Transverse colon (tissue), 4 donors: ENCODE results near the gene LMF1. TPM values are rescaled to one million over a fixed set of nuclear protein-coding genes. Genes with fewer than 3 reads are reported as not detected.
"Not testable (repeated sequence)": the region's sequence is repeated elsewhere in the genome, so short reads cannot be mapped to it uniquely, and the experiment has no call there.

ENCODE experiments used
- DNase-seq: peaks from one replicate; pipeline ENCODE4 v3.0.0-alpha.2; 2019
- H3K27ac ChIP-seq, 4 donors: fragments of 200-600 bp; sonication (generic); 2 replicates each; pipeline ENCODE4 v1.5.1; 2016 to 2018; ENCODE audit warnings: inconsistent platforms in 4 of 4
- H3K27me3 ChIP-seq: fragments of 200-600 bp; sonication (generic); 2 replicates; pipeline ENCODE4 v1.5.1; 2017; ENCODE audit warnings: inconsistent platforms
- H3K36me3 ChIP-seq, 4 donors: fragments of 200-600 bp; sonication (generic); 2 replicates each; pipeline ENCODE4 v1.5.1; 2017 to 2019; ENCODE audit warnings: inconsistent platforms in 4 of 4
- H3K4me1 ChIP-seq, 4 donors: fragments of 200-600 bp; sonication (generic); 2 replicates each; pipeline ENCODE4 v1.5.1; 2017 to 2020; ENCODE audit warnings: inconsistent platforms in 4 of 4
- H3K4me3 ChIP-seq, 4 donors: fragments of 200-600 bp; sonication (generic); 1 replicate in 1 of 4; 2 replicates in 3 of 4; pipeline versions ENCODE4 v1.5.1 to v1.6.1; 2017 to 2019; ENCODE audit warnings: inconsistent platforms in 4 of 4
- H3K9me3 ChIP-seq, 2 donors: fragments of 200-600 bp; sonication (generic); 2 replicates each; pipeline ENCODE4 v1.5.1; 2017 to 2019; ENCODE audit warnings: inconsistent platforms in 2 of 2
- CTCF ChIP-seq, 5 experiments: fragments of 200-600 bp in 3 of 5; fragments of 450-650 bp in 2 of 5; sonication (generic) in 3 of 5; IDR thresholded peaks; 1 replicate in 2 of 5; 2 replicates in 3 of 5; pipeline ENCODE4 v1.5.1; 2016 to 2017; ENCODE audit warnings: antibody characterized with exemption in 5 of 5, inconsistent platforms in 3 of 5, mild to moderate bottlenecking in 2 of 5, moderate library complexity in 1 of 5
- EP300 ChIP-seq: sonication (generic); formaldehyde crosslinking; IDR thresholded peaks from one replicate; pipeline ENCODE4 v1.6.1; 2017; ENCODE audit warnings: antibody characterized with exemption, low read depth
- POLR2A ChIP-seq: fragments of 450-650 bp; IDR thresholded peaks from one replicate; pipeline ENCODE4 v1.6.1; 2016; ENCODE audit warnings: antibody characterized with exemption, mild to moderate bottlenecking, moderate library complexity
- POLR2AphosphoS5 ChIP-seq, 3 donors: sonication (generic); formaldehyde crosslinking; IDR thresholded peaks; one replicate each; pipeline ENCODE4 v1.6.1; 2016; ENCODE audit warnings: antibody characterized with exemption in 3 of 3
- WGBS, 2 donors: methylation state at CpG; one replicate each; pipeline ENCODE4 v1.1.5; 2018; ENCODE audit warnings: low coverage in 1 of 2; 5-methylcytosine and 5-hydroxymethylcytosine counted together
- in situ Hi-C, 4 donors: fragments of 200-750 bp; cut with MboI; loops; one replicate each; pipeline versions ENCODE4 v1.15.0 to v1.15.1; 2017; ENCODE audit warnings: low sequenced_read_pairs in 3 of 4, low pct_ligation_motif_present in 1 of 4, low pct_unique_long_range_greater_than_20kb in 1 of 4
- intact Hi-C: fragments of 100-400 bp; cut with DNase I; formaldehyde crosslinking; loops from one replicate; pipeline ENCODE4 v1.15.1; 2023; ENCODE audit warnings: low total_unique reads
- total RNA-seq, 4 donors: library from RNA; depleted of rRNA; stranded (reverse); fragments of >200 nt; gene quantifications; one replicate each; pipeline ENCODE4 v1.1.0, GENCODE V29; 2016

The LMF1 gene
- total RNA-seq, 4 donors from 2014 or later = 15.9 to 34.8 (median 19.6) TPM

- TF ChIP-seq POLR2AphosphoS5 (IDR thresholded peaks at IDR 0.05) (no peak), CTCF (IDR thresholded peaks at IDR 0.05) (no peak), EP300 (no peak), POLR2A (no peak)
- Histone ChIP-seq H3K4me1 (no peaks in the 10 kb centered on the region), H3K27me3 (peaks cover 32% of the 10 kb centered on the region), H3K36me3 (no peaks in the 10 kb centered on the region), H3K9me3 (peaks cover 6% of the 10 kb centered on the region in 2 donors), H3K4me3 (no peak overlapping the region), H3K27ac (no peak overlapping the region)
- in situ Hi-C loops (no loop called here), intact Hi-C loops (no loop called here)
- no peak for DNase-seq
- WGBS, 2 donors = 85% methylated on average over 9 of the region's 27 CpGs; no CpG with 5 or more reads in 1 of the 2 donors
These were observed 129.2 kb downstream of the LMF1 start for GRCh38 chr16:841455-842060.

- 75% methylated on average over 24 of the region's 34 CpGs; no CpG with 5 or more reads in 1 of the 2 donors for WGBS, 2 donors
- DNase-seq = no peak
- H3K9me3 ChIP-seq = peaks cover 13 to 14% of the 10 kb centered on the region in 2 donors
- peaks cover 32% of the 10 kb centered on the region for H3K27me3 ChIP-seq
- H3K4me1 ChIP-seq = no peaks in the 10 kb centered on the region
- intact Hi-C loops (no loop called here), in situ Hi-C loops (no loop called here)
- no peak overlapping the region for H3K4me3 ChIP-seq
- H3K36me3 ChIP-seq = no peaks in the 10 kb centered on the region
- TF ChIP-seq POLR2AphosphoS5 (IDR thresholded peaks at IDR 0.05) = no peak
- H3K27ac ChIP-seq = no peak overlapping the region
These were observed 130.0 kb downstream of the LMF1 start for GRCh38 chr16:840561-841454.

GRCh38 chr16:839643-840408, 131.0 kb downstream of the LMF1 start:
- Histone ChIP-seq H3K9me3 (peaks cover 14 to 17% of the 10 kb centered on the region in 2 donors), H3K27me3 (peaks cover 32% of the 10 kb centered on the region), H3K4me1 (no peaks in the 10 kb centered on the region), H3K4me3 (no peak overlapping the region), H3K27ac (no peak overlapping the region), H3K36me3 (no peaks in the 10 kb centered on the region)
- DNase-seq = no peak
- intact Hi-C loops (no loop called here), in situ Hi-C loops (no loop called here)
- 70% methylated on average over 16 of the region's 24 CpGs; no CpG with 5 or more reads in 1 of the 2 donors for WGBS, 2 donors
- no peak for TF ChIP-seq EP300
- no peak for TF ChIP-seq POLR2A
- TF ChIP-seq CTCF (IDR thresholded peaks at IDR 0.05) = no peak
- no peak for TF ChIP-seq POLR2AphosphoS5 (IDR thresholded peaks at IDR 0.05)

- peaks cover 32% of the 10 kb centered on the region for H3K27me3 ChIP-seq
- intact Hi-C loops = no loop called here
- WGBS, 2 donors = 79 to 86% methylated on average over 2 to 14 of the region's 14 CpGs
- in situ Hi-C loops = no loop called here
- H3K9me3 ChIP-seq = peaks cover 14 to 17% of the 10 kb centered on the region in 2 donors
- TF ChIP-seq POLR2A = no peak
- no peak for TF ChIP-seq EP300
- no peak for TF ChIP-seq POLR2AphosphoS5 (IDR thresholded peaks at IDR 0.05)
- TF ChIP-seq CTCF (IDR thresholded peaks at IDR 0.05) = no peak
- no peaks in the 10 kb centered on the region for H3K36me3 ChIP-seq
- H3K4me1 ChIP-seq = no peaks in the 10 kb centered on the region
- H3K27ac ChIP-seq = no peak overlapping the region
- DNase-seq = no peak
- no peak overlapping the region for H3K4me3 ChIP-seq
These were observed 132.0 kb downstream of the LMF1 start for GRCh38 chr16:838741-839140.

GRCh38 chr16:836822-837221, 134.0 kb downstream of the LMF1 start:
- H3K36me3 ChIP-seq, H3K4me1 ChIP-seq, H3K27ac ChIP-seq, H3K4me3 ChIP-seq, DNase-seq, intact Hi-C loops, in situ Hi-C loops: not testable (repeated sequence)
- H3K9me3 ChIP-seq = peaks cover 14 to 17% of the 10 kb centered on the region in 2 donors
- peaks cover 33% of the 10 kb centered on the region for H3K27me3 ChIP-seq
- WGBS, 2 donors = 92 to 100% methylated on average over 2 to 3 of the region's 3 CpGs
